ENCODE results near the gene TMEM86A.

Gene TMEM86A

GRCh38 chr11:18692941-18693760 is 5.4 kb upstream of the TMEM86A start:
- H3K4me3 ChIP-seq (ENCODE audit: low read depth, low read length, poor library complexity, severe bottlenecking): no peak overlapping the region
- H3K4me1 ChIP-seq (ENCODE audit: insufficient read depth, low read length, severe bottlenecking): peaks cover 1% of the 10 kb centered on the region
- H3F3A ChIP-seq (ENCODE audit: insufficient read depth, low read length): no peaks in the 10 kb centered on the region
- no peak overlapping the region for H3K9ac ChIP-seq (ENCODE audit: low read length)
- no peaks in the 10 kb centered on the region for H4K20me1 ChIP-seq (ENCODE audit: insufficient read depth, low read length)
- H3K4me2 ChIP-seq (ENCODE audit: low read length): no peak overlapping the region
- TF ChIP-seq EZH2 (IDR thresholded peaks at IDR 0.05; ENCODE audit: borderline replicate concordance, low read length) (no peak), CTCF (IDR thresholded peaks at IDR 0.05; ENCODE audit: low read length) (no peak)
- H3K27ac ChIP-seq (ENCODE audit: low read depth, low read length, poor library complexity, severe bottlenecking): no peak overlapping the region
- no peaks in the 10 kb centered on the region for H3K9me2 ChIP-seq (ENCODE audit: low read depth, low read length)
- no peaks in the 10 kb centered on the region for H3K9me3 ChIP-seq (ENCODE audit: low read length)
- H3K36me3 ChIP-seq (ENCODE audit: insufficient read depth, low read length): no peaks in the 10 kb centered on the region
- no peaks in the 10 kb centered on the region for H3K27me3 ChIP-seq (ENCODE audit: insufficient read depth, low read length)
- H2AFZ ChIP-seq (ENCODE audit: low read length): no peak overlapping the region
- no peaks in the 10 kb centered on the region for H3K79me2 ChIP-seq (ENCODE audit: insufficient read depth, low read length)

- H2AFZ ChIP-seq (ENCODE audit: low read length): no peak overlapping the region
These were observed 1.8 kb upstream of the TMEM86A start for GRCh38 chr11:18696638-18697225.

GRCh38 chr11:18697576-18697975 is 1.0 kb upstream of the TMEM86A start:
- Histone ChIP-seq H3K9ac (ENCODE audit: low read length) (no peak overlapping the region), H3K79me2 (ENCODE audit: insufficient read depth, low read length) (no peaks in the 10 kb centered on the region), H3K4me3 (ENCODE audit: low read depth, low read length, poor library complexity, severe bottlenecking) (no peak overlapping the region), H3K9me2 (ENCODE audit: low read depth, low read length) (no peaks in the 10 kb centered on the region), H3F3A (ENCODE audit: insufficient read depth, low read length) (no peaks in the 10 kb centered on the region), H3K4me2 (ENCODE audit: low read length) (no peak overlapping the region), H3K27ac (ENCODE audit: low read depth, low read length, poor library complexity, severe bottlenecking) (no peak overlapping the region), H4K20me1 (ENCODE audit: insufficient read depth, low read length) (no peaks in the 10 kb centered on the region), H3K9me3 (ENCODE audit: low read length) (no peaks in the 10 kb centered on the region), H3K4me1 (ENCODE audit: insufficient read depth, low read length, severe bottlenecking) (peaks cover 10% of the 10 kb centered on the region), H3K36me3 (ENCODE audit: insufficient read depth, low read length) (no peaks in the 10 kb centered on the region), H3K27me3 (ENCODE audit: insufficient read depth, low read length) (no peaks in the 10 kb centered on the region), H2AFZ (ENCODE audit: low read length) (no peak overlapping the region)
- no peak for TF ChIP-seq CTCF (IDR thresholded peaks at IDR 0.05; ENCODE audit: low read length)
- no peak for TF ChIP-seq EZH2 (IDR thresholded peaks at IDR 0.05; ENCODE audit: borderline replicate concordance, low read length)

More at GRCh38 chr11:18696638-18697225, 1.8 kb upstream of the TMEM86A start:
- Histone ChIP-seq H3K27ac (ENCODE audit: low read depth, low read length, poor library complexity, severe bottlenecking) (no peak overlapping the region), H3K4me1 (ENCODE audit: insufficient read depth, low read length, severe bottlenecking) (peaks cover 10% of the 10 kb centered on the region), H4K20me1 (ENCODE audit: insufficient read depth, low read length) (no peaks in the 10 kb centered on the region), H3K9ac (ENCODE audit: low read length) (no peak overlapping the region), H3K79me2 (ENCODE audit: insufficient read depth, low read length) (no peaks in the 10 kb centered on the region), H3K36me3 (ENCODE audit: insufficient read depth, low read length) (no peaks in the 10 kb centered on the region), H3K9me3 (ENCODE audit: low read length) (no peaks in the 10 kb centered on the region), H3K4me2 (ENCODE audit: low read length) (no peak overlapping the region), H3F3A (ENCODE audit: insufficient read depth, low read length) (no peaks in the 10 kb centered on the region), H3K27me3 (ENCODE audit: insufficient read depth, low read length) (no peaks in the 10 kb centered on the region), H3K4me3 (ENCODE audit: low read depth, low read length, poor library complexity, severe bottlenecking) (no peak overlapping the region), H3K9me2 (ENCODE audit: low read depth, low read length) (no peaks in the 10 kb centered on the region)
- no peak for TF ChIP-seq EZH2 (IDR thresholded peaks at IDR 0.05; ENCODE audit: borderline replicate concordance, low read length)
- TF ChIP-seq CTCF (IDR thresholded peaks at IDR 0.05; ENCODE audit: low read length): no peak
